NOMO-1 (cell line): ENCODE results near the gene GMPPB.
A peak's percentile ranks its signal among the peaks of the same experiment; 100 is the strongest.
"Not testable (repeated sequence)": the region's sequence is repeated elsewhere in the genome, so short reads cannot be mapped to it uniquely, and the experiment has no call there.

Experiments used
- DNase-seq, 2 experiments: peaks; one replicate each; lab custom pipeline; 2025; ENCODE audit not compliant: unreplicated experiment in 2 of 2; lab: John Stamatoyannopoulos, UW

Gene GMPPB

DNA sequence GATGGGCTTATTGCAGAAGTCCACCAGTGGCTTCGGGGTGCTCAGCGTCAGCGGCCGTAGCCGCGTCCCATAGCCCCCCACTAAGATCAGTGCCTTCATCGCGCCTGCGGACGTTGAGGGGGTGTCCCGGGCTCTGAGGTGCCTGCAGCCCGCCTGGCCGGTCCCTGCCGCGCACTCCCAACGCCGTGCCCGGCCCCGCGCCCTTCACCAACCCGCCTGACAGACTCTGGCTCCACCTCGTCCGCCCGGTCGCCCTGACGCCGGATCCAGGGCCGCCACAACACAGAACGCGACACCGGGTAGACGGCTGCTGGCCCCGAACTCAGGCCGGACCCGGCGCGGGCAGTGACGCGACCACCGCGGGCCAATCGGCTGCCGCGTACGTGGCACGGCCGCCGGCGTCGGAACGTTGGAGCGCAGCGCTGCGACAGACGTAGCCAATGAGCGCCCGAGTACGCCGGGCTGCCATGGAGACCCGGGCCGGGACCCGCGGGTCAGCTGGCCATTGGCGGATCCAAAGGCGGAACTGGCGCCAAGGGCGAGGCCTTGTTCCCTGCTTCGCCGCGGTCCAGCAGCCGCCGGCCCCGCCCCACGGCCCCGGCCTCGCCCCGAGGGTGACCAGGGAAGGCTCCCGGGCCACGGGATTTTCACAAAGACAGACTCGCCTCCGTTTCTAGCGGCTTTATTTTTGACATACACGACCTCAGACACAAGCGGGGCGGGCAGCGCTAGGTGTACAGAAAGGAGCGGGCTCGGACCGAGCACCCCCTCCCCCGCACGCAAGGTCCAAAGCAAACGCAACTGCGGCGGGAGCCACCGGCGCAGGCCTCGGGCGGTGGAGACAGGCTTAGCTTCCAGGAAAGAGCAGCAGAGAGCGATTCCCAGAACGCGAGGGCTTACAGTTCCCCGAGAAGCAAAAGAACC lies at the start of gene GMPPB:
Gene GMPPB, minus strand, starts transcription at position 324 of the 924 bp plus-strand sequence. Its CDS starts 225 bp downstream, at position 99.
- peak; percentile 97 for DNase-seq

DNA sequence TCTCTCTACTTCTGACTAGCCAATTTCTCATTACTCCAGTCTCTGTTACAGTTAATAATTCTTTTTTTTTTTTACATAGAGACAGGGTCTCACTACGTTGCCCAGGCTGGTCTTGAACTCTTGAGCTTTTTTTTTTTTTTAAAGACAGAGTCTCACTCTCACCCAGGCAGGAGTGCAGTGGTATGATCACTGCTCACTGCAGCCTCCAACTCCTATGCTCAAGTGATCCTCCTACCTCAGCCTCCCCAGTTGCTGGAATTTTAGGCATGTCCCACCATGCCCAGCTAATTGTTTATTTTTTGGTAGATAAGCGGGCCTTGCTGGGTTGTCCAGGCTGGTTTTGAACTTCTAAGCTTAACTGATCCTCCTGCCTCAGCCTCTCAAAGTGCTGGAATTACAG lies 49.0 kb upstream of the GMPPB start:
- no peak for DNase-seq

DNA sequence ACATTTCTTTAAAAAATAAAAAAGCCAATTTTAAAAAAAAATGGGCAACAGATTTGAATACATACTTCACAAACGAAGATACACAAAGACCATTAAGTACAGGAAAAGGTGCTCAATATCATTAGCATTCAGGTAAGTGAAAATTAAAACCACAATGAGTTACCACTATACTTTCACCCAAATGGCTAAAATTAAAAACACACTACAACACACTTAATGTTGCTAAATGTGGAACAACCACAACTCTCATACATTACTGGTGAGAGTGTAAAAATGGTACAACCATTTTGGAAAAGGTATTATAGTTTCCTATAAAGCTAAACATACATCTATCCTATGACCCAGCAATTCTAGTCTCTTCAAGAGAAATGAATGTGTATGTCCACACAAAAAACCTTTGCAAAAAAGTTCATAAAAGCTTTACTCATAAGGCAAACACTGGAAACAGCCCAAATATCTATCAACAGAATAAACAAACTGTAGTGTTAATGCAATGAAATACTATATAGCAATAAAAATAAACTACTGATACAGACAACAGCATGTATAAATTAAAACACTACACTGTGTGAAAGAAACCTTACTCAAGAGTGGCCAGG lies 47.7 kb upstream of the GMPPB start:
- no peak for DNase-seq

DNA sequence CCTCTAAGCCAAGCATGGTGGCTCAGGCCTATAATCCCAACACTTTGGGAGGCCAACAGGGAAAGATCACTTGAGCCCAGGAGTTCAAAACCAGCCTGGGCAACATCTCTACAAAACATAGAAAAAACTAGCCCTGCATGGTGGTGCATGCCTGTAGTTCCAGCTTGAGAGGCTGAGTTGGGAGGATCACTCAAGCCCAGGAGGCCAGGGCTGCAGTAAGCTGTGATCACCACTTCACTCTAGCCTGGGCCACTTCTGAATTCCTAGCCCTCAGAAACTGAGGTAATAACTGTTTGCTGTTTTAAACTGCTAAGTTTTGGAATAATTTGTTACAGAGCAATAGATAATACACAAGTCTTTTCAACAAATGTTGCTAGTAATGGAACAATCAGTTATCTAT lies 46.2 kb upstream of the GMPPB start:
- DNase-seq, result no peak

DNA sequence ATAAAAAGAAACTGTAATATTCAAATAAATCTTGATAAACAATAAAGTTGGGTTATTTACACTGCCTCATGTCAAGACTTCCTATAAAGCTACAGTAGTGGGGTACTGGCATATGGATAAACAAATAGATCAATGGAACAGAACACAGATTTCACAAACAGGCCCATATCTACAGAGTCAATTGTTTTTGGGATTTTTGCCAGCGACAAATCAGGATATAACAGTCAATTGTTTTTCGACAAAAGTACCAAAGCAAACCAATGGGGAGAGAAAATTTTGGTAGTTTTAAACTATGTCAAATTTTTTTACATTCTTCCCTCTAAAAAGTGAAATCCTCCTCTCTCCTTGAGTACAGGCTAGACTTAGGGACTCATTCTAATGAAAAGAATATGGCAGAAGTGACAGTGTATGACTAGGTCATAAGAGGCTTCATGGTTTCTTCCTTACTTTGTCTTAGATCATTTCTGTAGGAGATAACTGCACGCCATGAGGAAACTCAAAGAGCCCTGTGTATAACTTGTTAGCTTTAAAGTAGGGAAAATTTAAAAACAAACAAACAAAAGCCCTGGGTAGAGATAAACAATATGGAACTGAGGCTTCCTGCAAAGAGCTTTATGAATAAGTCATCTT lies 45.6 kb upstream of the GMPPB start:
- no peak for DNase-seq

GRCh38 chr3:49763981-49764380 lies 40.2 kb upstream of the GMPPB start:
- no peak for DNase-seq

DNA sequence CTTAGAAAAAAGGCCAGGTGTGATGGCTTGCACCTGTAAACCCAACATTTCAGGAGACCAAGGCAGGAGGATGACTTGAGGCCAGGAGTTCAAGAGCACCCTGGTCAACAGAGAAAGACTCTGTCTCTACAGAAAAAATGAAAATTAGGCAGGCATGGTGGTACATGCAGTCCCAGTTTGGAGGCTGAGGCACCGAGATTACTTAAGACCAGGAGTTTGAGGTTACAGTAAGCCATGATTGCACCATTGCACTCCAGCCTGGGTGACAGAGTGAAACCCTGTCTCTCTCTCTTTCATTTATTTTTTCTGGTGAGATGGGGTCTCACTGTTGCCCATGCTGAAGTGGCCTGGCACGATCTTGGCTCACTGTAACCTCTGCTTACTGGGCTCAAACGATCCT lies 37.9 kb upstream of the GMPPB start:
- no peak for DNase-seq

- DNase-seq, result no peak
Measured at GRCh38 chr3:49759226-49759625, 35.5 kb upstream of the GMPPB start.

DNA sequence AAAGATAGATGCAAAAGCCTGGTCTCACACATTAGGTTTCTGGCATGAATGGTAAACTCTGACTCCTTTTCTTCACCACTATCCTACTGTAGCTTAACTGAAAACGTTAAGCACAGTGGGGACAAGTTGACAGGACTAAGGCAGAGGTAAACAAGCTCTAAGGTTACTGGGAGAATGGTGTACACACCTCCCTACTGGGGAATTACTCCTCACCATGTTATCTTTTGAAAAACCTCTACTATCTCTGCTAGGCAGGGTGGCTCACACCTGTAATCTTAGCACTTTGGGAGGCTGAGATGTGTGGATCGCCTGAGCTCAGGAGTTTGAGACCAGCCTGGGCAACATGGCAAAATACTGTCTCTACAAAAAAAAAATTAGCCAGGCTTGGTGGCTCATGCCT lies 33.4 kb upstream of the GMPPB start:
- DNase-seq, result no peak

- no peak for DNase-seq
Measured at GRCh38 chr3:49756036-49756435, 32.3 kb upstream of the GMPPB start.

GRCh38 chr3:49754536-49754935 lies 30.8 kb upstream of the GMPPB start:
- DNase-seq, result no peak

GRCh38 chr3:49751501-49751900 lies 27.8 kb upstream of the GMPPB start:
- DNase-seq, result no peak

- no peak for DNase-seq
Measured at GRCh38 chr3:49750056-49750455, 26.3 kb upstream of the GMPPB start.

DNA sequence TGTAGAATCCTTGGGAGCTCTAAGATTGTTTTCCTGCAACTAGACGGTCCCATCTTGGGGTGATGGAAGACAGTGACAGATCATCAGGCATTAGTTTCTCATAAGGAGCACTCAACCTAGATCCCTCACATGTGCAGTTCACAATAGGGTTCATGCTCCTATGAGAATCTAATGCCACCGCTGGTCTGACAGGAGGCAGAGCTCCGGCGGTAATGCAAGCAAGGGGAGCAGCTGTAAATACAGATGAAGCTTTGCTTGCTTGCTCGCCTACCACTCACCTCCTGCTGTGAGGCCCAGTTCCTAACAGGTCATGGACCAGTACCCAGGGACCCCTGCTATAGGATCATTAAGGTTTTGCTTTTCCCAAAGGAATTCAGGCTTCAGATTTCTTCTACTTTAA lies 25.1 kb upstream of the GMPPB start:
- DNase-seq, result not testable (repeated sequence)

DNA sequence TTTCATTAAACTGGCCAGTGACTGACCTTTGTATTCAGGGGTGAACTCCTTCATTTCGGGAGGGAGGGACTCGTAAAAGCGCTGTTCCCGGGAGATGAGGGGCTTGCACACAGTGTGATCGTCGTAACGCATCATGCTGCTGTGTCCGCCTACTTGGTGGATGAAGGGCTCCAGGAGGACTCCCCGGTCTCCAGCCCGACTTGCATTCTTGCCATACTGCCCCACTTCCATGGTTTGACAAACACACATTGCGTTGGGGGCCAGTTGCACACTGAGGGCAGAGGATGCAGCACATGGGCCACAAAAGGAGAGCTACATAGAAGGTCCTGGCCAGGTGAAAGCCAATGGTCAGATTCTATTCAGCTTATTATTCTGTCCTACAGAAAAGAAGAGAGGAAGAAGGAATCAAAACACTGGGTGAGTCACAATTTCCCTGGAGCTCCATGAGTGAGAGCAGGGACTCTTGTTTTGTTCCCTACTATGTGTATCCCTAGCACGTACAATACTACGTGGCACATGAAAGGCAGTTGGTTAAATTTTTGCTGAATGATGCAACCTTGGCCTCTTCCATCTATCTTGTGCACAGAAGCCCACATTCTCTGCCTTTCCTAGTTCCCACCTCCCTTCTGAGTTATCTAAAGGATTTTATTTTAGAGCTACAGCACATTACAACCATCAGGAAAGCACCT lies 24.2 kb upstream of the GMPPB start:
- no peak for DNase-seq

DNA sequence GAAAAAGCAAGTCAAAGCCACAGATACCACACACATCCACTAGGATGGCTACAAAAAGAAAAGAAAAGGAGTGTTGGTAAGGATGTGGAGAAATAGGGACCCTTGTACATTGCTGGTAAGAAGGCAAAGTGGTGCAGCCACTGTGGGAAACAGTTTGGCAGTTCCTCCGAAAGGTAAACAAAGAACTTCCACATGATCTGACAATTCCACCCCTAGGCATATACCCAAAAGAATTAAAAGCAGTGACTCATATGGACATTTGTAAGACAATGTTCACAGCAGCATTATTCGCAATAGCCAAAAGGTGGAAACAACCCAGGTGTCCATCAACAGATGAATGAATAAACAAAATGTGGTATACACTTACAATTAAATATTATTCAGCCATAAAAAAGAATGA lies 22.2 kb upstream of the GMPPB start:
- DNase-seq, result no peak

GRCh38 chr3:49740427-49740826 lies 16.7 kb upstream of the GMPPB start:
- no peak for DNase-seq

DNA sequence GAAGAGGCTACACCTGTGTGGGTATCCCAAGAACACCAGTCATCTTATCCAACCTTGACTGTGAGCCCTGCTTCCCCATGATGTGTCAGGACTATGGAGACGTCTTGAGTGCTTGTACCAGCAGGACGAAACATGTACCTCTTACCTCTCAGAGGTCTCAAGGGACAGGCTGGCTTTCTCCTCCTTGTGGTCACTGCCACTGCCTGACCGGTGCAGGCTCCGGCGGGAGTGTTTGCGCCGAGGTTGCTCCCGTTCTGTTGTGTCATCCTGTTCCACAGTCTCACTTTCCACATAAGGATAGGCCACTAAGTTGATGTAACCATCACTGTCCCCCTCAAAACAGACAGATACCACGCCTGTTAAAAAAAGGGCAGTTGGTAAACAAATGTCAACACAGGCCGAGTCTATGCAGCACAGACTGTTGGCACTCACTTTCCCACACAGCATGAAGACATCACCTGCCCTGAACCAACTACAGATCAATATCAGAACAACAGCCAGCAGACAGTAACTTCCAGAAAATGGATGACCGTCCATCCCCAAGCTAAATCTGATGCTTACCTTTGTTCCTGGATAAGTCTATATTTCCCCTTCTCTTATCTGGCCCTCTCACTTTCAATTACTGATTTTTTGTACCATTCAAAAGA lies 14.4 kb upstream of the GMPPB start:
- DNase-seq, result no peak

DNA sequence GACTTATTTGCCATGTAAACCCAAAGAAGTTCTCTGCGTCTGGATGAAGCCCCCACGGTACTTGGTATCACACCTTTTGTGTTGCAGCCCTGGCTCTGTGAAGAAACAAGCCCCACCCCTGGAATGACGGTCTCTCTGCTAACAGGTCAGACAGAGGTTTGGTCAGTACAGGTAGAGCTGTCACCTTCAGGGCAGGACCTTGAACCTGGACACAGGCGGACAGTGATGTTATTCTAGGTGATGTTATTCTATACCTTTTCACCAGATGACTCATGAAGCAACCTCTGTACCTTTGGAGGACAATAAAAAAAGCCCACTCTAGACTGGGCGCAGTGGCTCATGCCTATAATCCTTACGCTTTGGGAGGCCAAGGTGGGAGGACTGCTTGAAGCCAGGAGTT lies 11.0 kb upstream of the GMPPB start:
- DNase-seq, result no peak

- DNase-seq, result no peak
Measured at GRCh38 chr3:49733551-49733950, 9.8 kb upstream of the GMPPB start.

- DNase-seq, result no peak
Measured at GRCh38 chr3:49732597-49732996, 8.8 kb upstream of the GMPPB start.
